C4-2B (cell line): ENCODE results near the gene ERBB3.

ENCODE experiments used
- CTCF ChIP-seq: fragments of 450-650 bp; conservative IDR thresholded peaks from 2 replicates; pipeline ENCODE4 v1.5.1; 2017; ENCODE audit warnings: mild to moderate bottlenecking
- ZFX ChIP-seq: fragments of 450-650 bp; IDR thresholded peaks from 2 replicates; pipeline ENCODE4 v1.6.1; 2017

GRCh38 chr12:56079723-56080555 lies at the start of gene ERBB3:
- TF ChIP-seq CTCF (no peak), ZFX (no peak)
